ENCODE data around the gene SNX25.
A peak's percentile ranks its signal among the peaks of the same experiment; 100 is the strongest.

Gene SNX25

GRCh38 chr4:185259719-185260118 lies 50.3 kb downstream of the SNX25 start:
- no peak for DNase-seq

GRCh38 chr4:185261946-185262345 lies 52.5 kb downstream of the SNX25 start:
- peak in 2 of 58 donors; percentile 5 to 9 for DNase-seq

GRCh38 chr4:185263419-185263818 lies 54.0 kb downstream of the SNX25 start:
- no peak for DNase-seq

GRCh38 chr4:185265942-185266341 lies 56.5 kb downstream of the SNX25 start:
- DNase-seq: no peak

GRCh38 chr4:185269286-185269685 lies 59.9 kb downstream of the SNX25 start:
- DNase-seq: no peak

- no peak for DNase-seq
Observed at GRCh38 chr4:185270037-185270436, 60.6 kb downstream of the SNX25 start.

GRCh38 chr4:185270885-185271284 lies 61.5 kb downstream of the SNX25 start:
- DNase-seq: no peak

GRCh38 chr4:185272245-185272644 lies 62.8 kb downstream of the SNX25 start:
- no peak for DNase-seq

- DNase-seq: no peak
Observed at GRCh38 chr4:185275501-185275900, 66.1 kb downstream of the SNX25 start.

- DNase-seq: no peak
Observed at GRCh38 chr4:185276036-185276435, 66.6 kb downstream of the SNX25 start.

GRCh38 chr4:185278716-185279115 lies 69.3 kb downstream of the SNX25 start:
- no peak for DNase-seq

- no peak for DNase-seq
Observed at GRCh38 chr4:185280608-185281007, 71.2 kb downstream of the SNX25 start.

GRCh38 chr4:185282968-185283367 lies 73.6 kb downstream of the SNX25 start:
- no peak for DNase-seq

GRCh38 chr4:185283723-185284122 lies 74.3 kb downstream of the SNX25 start:
- DNase-seq: no peak

- no peak for DNase-seq
Observed at GRCh38 chr4:185285632-185286393, 76.4 kb downstream of the SNX25 start.

GRCh38 chr4:185286571-185286970 lies 77.2 kb downstream of the SNX25 start:
- peak in 1 of 58 donors; percentile 5 for DNase-seq

GRCh38 chr4:185287031-185287430 lies 77.6 kb downstream of the SNX25 start:
- no peak for DNase-seq

- no peak for DNase-seq
Observed at GRCh38 chr4:185290018-185290607, 80.7 kb downstream of the SNX25 start.

- DNase-seq: no peak
Observed at GRCh38 chr4:185290656-185291055, 81.3 kb downstream of the SNX25 start.

GRCh38 chr4:185293202-185293601 lies 83.8 kb downstream of the SNX25 start:
- DNase-seq: no peak

GRCh38 chr4:185296665-185297460 lies 87.5 kb downstream of the SNX25 start:
- no peak for DNase-seq

- no peak for DNase-seq
Observed at GRCh38 chr4:185298728-185299430, 89.5 kb downstream of the SNX25 start.

Data from anterior cingulate cortex (tissue), 58 donors.